ENCODE data around the gene AJUBA.

Gene AJUBA

DNA sequence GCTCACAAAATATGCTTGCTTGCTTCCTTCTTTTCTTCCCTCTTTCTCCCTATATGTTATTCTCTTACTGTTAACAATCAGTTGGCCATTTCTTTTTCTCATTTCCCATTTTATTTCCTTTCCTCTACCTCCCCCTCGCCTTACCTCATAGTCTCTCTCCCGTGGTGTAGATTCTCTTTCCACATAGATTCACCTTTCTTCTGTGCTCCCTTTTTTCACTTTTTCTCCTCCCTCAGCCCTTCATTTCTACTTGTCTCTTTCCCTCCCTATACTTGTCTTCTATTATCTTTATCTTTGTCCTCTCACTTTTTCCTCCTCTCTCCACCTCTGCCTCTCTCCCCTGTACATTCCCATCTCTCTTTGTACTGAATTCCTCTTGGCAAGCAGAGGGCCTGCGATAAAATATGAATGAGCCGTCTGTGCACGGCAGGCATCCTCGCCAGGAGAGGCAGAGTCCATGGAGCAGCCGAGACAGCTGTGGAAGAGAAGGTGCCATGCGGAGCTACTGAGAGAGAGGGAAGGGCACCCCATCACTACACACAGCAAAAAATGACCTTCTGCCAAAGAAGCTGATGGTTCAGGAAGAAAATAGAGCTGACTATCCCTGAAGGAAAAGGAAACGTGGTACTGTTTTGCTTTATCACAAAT is 15.4 kb upstream of the AJUBA start:
- no peak overlapping the region for H3K4me3 ChIP-seq
- DNase-seq (ENCODE audit: low spot score in 2 of 2): no peak
- no peaks in the 10 kb centered on the region for H3K36me3 ChIP-seq (replicated peaks)
- in situ Hi-C loops (cut with MboI; ENCODE audit: low sequenced_read_pairs): no loop called here
- H3K4me1 ChIP-seq: peaks cover 23% of the 10 kb centered on the region
- no peaks in the 10 kb centered on the region for H3K9me3 ChIP-seq
- H3K27me3 ChIP-seq (ENCODE audit: low read depth): no peaks in the 10 kb centered on the region

DNA sequence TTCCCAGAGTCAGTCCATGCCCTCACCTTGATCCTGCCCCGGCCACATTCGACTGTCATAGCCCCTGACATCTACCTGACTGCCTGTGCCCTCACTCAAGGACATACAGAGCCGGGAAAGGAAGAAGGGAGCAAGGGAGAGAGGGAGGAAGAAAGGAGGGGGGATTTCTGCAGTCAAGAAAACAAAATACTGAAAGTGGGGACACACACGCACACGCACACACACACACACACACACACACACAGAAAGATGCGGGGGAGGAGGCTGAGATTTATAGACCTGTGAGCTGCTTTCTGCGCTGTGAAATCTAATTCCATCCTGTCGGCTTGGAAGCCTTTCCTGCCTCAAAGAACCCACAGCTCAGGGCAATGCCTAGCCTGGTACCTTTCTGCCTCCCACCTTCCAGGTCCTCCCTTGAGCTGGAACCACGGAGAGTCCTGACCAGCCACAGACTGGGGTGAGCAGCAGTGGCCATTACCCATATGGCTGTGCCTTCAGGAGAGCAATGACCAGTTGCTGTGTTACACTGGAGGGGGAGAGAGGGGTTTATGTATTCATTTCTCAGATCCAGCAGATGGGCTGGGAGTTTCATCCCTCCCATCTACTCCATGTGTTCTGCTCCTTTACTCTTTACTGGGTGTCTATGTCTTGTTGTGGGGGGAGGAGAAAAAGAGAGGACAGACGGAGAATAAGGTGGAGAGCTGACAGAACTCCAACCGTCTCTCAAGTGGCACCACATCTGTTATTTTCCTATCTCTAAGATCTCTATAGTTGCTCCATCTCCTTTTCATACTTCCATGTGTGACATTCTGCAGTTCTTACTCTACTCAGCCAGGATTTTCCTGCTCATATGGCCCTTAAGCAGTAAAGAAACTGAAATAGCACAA is 14.7 kb upstream of the AJUBA start:
- no peak overlapping the region for H3K4me3 ChIP-seq
- H3K4me1 ChIP-seq: peaks cover 26% of the 10 kb centered on the region
- no peaks in the 10 kb centered on the region for H3K36me3 ChIP-seq (replicated peaks)
- H3K9me3 ChIP-seq: no peaks in the 10 kb centered on the region; the same call in 1 of the 2 replicates
- in situ Hi-C loops (cut with MboI; ENCODE audit: low sequenced_read_pairs): no loop called here
- H3K27me3 ChIP-seq (ENCODE audit: low read depth): no peaks in the 10 kb centered on the region
- DNase-seq (ENCODE audit: low spot score in 2 of 2): no peak

DNA sequence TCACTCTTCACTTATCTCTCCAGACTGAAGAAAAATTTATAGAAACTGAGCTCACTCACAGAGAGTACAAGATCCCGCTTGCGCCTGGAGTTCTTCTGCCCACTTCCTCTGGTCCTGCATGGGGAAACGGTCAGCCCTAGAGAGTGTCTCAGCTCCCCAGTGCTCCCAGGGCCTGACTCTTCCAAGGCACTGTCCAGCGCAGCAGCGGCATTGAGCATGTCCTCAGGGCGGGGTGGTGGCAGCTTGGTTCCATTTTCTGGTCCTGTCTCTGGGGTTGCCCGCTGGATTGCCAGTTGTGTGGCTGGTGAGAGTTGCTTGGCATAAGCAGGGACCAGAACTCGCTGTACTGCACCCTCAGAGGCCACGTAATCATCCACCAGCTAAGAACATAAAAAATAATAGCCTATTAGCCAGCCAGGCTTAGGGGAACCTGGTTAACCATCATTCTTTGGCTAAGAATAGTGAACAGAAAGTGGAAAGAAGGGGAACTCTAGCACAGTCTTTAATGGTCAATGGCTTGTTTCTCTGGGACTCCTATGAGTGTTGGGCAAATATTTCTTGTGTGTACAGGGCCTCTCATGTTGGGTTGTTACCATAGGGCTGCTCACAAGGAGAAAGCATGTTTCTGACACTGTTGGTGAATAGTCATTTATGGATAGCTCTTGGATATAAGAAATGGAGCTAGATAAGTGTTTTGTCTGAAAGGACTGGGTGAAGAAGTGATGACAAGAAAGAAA is 13.7 kb upstream of the AJUBA start:
- in situ Hi-C loops (cut with MboI; ENCODE audit: low sequenced_read_pairs): no loop called here
- Histone ChIP-seq H3K4me1 (peaks cover 26% of the 10 kb centered on the region), H3K27me3 (ENCODE audit: low read depth) (no peaks in the 10 kb centered on the region), H3K9me3 (no peaks in the 10 kb centered on the region; the same call in 1 of the 2 replicates), H3K36me3 (replicated peaks) (no peaks in the 10 kb centered on the region), H3K4me3 (no peak overlapping the region)
- DNase-seq (ENCODE audit: low spot score in 2 of 2): no peak

DNA sequence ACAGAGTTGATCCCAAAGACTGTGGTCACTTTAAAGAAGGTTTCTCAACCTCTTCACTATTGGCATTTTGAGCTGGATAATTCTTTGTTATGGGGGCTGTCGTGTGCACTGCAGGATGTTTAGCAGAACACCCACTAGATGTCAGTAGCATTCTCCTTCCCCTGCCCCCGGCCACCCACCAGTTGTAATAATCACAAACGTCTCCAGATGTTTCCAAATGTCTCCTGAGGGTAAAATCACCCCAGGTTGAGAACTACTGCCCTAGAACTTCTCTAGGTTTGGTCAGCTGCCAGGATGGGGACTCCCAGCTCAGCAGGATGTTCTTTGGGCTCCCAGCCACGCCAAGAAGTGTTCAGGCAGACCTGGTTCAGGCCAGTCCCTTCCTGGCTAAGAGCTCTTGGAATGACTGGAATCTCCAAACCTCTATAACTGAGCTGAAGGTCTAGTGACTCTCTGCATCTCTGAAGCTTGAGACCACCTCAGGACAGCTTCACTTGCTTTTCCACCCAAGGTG is 12.5 kb upstream of the AJUBA start:
- no peak overlapping the region for H3K4me3 ChIP-seq
- peak; percentile 64 to 70 for DNase-seq (ENCODE audit: low spot score in 2 of 2)
- peaks cover 3% of the 10 kb centered on the region for H3K36me3 ChIP-seq (replicated peaks)
- no peaks in the 10 kb centered on the region for H3K27me3 ChIP-seq (ENCODE audit: low read depth)
- in situ Hi-C loops (cut with MboI; ENCODE audit: low sequenced_read_pairs): no loop called here
- H3K9me3 ChIP-seq: no peaks in the 10 kb centered on the region; the same call in 1 of the 2 replicates
- H3K4me1 ChIP-seq: peaks cover 26% of the 10 kb centered on the region

DNA sequence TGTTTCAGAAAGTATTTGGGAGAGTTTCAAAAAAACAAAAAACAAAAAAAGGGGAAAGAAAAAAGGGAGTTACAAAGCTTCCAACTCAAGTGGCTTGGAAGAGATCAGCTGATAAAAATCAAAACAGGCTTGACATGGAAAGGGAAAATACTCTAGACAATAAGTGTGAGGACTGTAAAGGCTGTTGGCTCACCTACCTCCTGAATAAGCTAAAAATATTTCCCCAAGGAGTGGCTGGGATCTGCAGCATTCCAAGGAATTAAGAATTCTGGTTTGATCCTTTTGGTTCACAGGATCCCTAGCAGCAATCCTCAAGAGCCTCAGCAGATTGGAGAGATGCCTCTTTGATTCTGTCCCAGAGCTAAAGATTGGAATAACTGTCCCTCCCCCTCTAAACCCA is 11.2 kb upstream of the AJUBA start:
- Histone ChIP-seq H3K27me3 (ENCODE audit: low read depth) (no peaks in the 10 kb centered on the region), H3K9me3 (no peaks in the 10 kb centered on the region; the same call in 1 of the 2 replicates), H3K4me3 (no peak overlapping the region), H3K36me3 (replicated peaks) (peaks cover 6% of the 10 kb centered on the region), H3K4me1 (peaks cover 26% of the 10 kb centered on the region)
- in situ Hi-C loops (cut with MboI; ENCODE audit: low sequenced_read_pairs): no loop called here
- DNase-seq (ENCODE audit: low spot score in 2 of 2): peak; percentile 31 to 74

DNA sequence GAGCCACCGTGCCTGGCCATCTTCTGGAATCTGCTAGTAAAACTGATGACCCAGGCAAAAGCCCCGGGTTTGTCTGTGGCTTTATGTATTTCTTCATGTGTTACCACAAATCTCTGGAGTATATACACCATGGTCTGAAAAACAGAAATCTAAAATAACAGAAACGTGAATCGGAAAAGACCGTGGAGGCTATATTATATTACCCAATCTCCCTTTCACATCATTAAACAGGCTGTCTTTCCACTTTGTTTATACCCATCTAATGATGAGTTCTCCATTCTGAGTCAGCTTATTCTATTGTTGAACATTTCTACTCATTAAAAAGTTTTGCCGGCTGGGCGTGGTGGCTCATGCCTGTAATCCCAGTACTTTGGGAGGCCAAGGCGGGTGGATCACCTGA is 9.5 kb upstream of the AJUBA start:
- in situ Hi-C loops (cut with MboI; ENCODE audit: low sequenced_read_pairs): no loop called here
- peaks cover 26% of the 10 kb centered on the region for H3K4me1 ChIP-seq
- no peak for DNase-seq (ENCODE audit: low spot score in 2 of 2)
- H3K4me3 ChIP-seq: no peak overlapping the region
- H3K9me3 ChIP-seq: no peaks in the 10 kb centered on the region; the same call in 1 of the 2 replicates
- no peaks in the 10 kb centered on the region for H3K27me3 ChIP-seq (ENCODE audit: low read depth)
- H3K36me3 ChIP-seq (replicated peaks): peaks cover 6% of the 10 kb centered on the region

DNA sequence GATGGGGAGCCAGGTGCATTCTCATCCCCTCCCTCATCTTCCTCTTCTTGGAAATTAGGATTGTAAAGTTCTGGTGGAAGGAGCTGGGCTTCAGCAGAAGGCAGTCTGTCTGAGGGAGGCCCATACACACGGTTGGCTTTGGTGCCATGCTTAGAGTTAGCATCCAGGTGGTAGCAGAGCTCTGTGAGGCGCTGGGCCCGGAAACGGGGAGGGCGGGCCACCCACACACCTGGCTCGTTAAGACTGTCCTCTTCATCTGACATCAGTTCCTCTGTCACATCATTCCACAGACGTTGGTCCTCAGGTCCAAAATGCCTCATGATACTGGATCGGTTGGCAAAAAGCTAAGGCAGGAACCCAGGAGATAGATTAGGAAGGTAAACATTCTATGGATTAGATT is 4.9 kb upstream of the AJUBA start:
- Histone ChIP-seq H3K36me3 (replicated peaks) (peaks cover 6% of the 10 kb centered on the region), H3K9me3 (no peaks in the 10 kb centered on the region; the same call in 1 of the 2 replicates), H3K4me3 (no peak overlapping the region), H3K4me1 (0 out of 2 replicates have a peak, but pooled peaks cover 3% of the 10 kb centered on the region), H3K27me3 (ENCODE audit: low read depth) (no peaks in the 10 kb centered on the region)
- no peak for DNase-seq (ENCODE audit: low spot score in 2 of 2)
- in situ Hi-C loops (cut with MboI; ENCODE audit: low sequenced_read_pairs): no loop called here

DNA sequence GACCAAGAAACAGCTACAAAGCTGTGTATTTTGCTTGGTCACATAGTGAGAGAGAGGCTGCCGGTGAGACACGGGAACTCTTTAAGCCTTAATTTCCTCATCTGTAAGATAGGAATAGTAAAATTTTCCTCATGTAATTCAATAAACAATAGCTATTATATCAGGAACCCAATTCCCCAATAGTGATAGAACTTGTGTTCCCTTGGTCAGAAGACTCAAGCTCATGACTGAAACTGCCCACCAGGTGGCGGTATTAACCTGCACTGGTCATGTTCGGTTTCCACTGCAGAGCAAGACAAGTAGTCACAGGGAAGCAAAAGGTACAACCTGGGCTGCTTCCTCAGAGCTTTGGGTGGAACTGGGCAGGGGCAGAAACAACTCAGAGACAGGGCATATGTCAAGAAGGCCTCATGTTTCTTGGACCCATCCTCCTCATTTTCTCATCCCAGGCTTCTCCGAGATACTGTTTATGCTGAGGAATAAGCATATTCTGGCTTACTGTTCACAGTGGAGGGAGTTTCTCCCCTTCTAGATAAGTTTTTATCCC is 4.2 kb upstream of the AJUBA start:
- H3K4me3 ChIP-seq: no peak overlapping the region
- no peaks in the 10 kb centered on the region for H3K27me3 ChIP-seq (ENCODE audit: low read depth)
- H3K36me3 ChIP-seq (replicated peaks): peaks cover 6% of the 10 kb centered on the region
- 0 out of 2 replicates have a peak, but pooled peaks cover 3% of the 10 kb centered on the region for H3K4me1 ChIP-seq
- in situ Hi-C loops (cut with MboI; ENCODE audit: low sequenced_read_pairs): no loop called here
- H3K9me3 ChIP-seq: no peaks in the 10 kb centered on the region
- DNase-seq (ENCODE audit: low spot score in 2 of 2): peak; percentile 86 to 92

DNA sequence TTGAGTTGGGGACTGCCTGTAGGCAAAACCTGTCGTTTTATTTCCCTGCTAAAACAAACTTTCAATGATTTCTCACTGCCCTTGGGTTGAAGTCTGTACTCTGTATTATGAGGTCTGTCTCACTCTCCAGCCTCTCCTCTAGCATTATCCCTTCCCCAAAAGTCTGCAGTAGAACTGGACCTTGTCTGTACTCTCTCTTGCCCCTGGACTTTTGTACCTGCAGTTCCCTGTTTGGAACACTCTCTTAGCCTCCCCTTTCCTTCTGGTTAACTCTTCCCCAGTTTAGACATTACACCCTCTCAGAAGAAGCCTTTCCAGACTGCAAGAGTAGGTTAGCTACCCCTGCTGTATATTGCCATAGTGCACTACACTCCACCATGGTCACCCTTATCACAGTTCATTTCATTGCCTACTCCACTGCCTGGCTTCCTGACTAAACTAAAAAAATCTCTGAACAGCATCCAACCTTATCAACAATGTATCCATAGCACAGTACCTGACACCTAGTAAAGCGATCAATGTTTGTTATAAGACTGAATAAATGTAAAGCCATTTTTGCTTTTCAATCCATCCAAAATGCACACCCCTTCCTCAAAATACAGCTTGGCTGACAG is 3.6 kb upstream of the AJUBA start:
- in situ Hi-C loops (cut with MboI; ENCODE audit: low sequenced_read_pairs): no loop called here
- Histone ChIP-seq H3K4me1 (0 out of 2 replicates have a peak, but pooled peaks cover 3% of the 10 kb centered on the region), H3K9me3 (no peaks in the 10 kb centered on the region), H3K36me3 (replicated peaks) (peaks cover 8% of the 10 kb centered on the region), H3K4me3 (no peak overlapping the region), H3K27me3 (ENCODE audit: low read depth) (no peaks in the 10 kb centered on the region)
- DNase-seq (ENCODE audit: low spot score in 2 of 2): no peak

DNA sequence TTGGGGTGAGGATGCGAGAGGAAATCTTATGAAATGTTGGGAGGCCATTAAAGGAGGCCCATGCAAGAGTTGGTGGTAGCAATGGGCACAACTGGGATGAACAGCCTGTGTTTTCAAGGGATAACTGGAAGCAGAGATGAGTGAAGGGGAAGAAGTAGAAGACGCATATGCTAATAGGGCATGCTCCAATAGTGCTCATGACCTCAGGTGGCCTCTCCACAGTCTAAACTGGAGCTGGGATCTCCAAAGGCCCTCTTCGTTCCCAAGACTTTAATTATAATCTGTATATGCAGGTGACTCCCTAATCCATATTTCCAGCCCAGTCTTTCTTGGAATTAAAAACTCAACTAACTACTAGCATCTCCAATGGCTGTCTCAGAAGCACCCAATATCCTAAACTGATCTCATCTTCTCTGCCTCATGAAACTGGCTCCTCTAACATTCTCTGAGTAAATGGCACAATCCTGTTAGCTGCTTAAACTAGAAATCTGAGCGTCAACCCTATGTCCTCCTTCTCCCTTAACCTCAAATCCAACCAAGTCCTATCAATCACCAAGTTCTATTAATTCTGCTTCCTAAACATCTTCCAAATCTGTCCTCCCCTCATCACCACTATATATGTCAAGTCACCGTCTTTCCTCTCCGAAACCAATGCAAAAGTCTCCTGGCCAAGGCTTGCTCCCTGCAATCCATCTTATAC is 2.8 kb upstream of the AJUBA start:
- Histone ChIP-seq H3K4me1 (peaks cover 5% of the 10 kb centered on the region), H3K36me3 (replicated peaks) (peaks cover 8% of the 10 kb centered on the region), H3K27me3 (ENCODE audit: low read depth) (no peaks in the 10 kb centered on the region), H3K4me3 (no peak overlapping the region), H3K9me3 (no peaks in the 10 kb centered on the region)
- DNase-seq (ENCODE audit: low spot score in 2 of 2): no peak
- in situ Hi-C loops (cut with MboI; ENCODE audit: low sequenced_read_pairs): no loop called here

DNA sequence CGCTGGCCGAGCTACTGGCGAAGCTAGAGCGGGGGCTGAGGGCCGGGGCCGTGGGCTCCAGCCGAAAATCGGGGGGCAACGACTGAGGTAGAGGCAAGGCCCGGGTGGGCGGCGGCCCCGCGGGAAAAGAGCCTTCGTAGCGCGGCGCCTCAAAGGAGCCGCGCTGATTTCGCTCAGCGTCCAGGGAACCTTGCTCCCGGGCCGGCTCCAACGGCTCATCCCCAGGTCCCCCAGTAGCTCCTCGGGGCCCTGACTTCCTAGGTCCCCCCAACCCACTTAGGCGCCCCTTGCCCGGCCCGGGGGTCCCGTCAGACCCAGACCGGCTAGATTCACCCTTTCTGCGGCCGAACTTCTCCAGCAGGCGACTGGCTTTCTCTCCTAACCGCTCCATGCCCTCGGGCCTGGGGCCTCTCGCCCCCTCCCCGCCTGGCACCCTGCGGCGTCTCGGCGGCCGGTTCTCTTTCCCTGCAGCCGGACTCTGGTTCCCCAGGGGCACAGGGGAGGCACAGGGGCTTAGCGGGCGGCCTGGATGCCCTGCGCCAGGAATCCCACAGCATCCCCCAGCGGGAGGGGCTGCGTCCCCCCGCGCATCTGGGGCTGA is 375 bp downstream of the AJUBA start:
- no peaks in the 10 kb centered on the region for H3K27me3 ChIP-seq (ENCODE audit: low read depth)
- H3K9me3 ChIP-seq: no peaks in the 10 kb centered on the region
- peak overlapping the region; percentile 82 for H3K4me3 ChIP-seq
- in situ Hi-C loops (cut with MboI; ENCODE audit: low sequenced_read_pairs): no loop called here
- peaks cover 35% of the 10 kb centered on the region for H3K4me1 ChIP-seq
- DNase-seq (ENCODE audit: low spot score in 2 of 2): no peak
- peaks cover 17% of the 10 kb centered on the region for H3K36me3 ChIP-seq (replicated peaks)

DNA sequence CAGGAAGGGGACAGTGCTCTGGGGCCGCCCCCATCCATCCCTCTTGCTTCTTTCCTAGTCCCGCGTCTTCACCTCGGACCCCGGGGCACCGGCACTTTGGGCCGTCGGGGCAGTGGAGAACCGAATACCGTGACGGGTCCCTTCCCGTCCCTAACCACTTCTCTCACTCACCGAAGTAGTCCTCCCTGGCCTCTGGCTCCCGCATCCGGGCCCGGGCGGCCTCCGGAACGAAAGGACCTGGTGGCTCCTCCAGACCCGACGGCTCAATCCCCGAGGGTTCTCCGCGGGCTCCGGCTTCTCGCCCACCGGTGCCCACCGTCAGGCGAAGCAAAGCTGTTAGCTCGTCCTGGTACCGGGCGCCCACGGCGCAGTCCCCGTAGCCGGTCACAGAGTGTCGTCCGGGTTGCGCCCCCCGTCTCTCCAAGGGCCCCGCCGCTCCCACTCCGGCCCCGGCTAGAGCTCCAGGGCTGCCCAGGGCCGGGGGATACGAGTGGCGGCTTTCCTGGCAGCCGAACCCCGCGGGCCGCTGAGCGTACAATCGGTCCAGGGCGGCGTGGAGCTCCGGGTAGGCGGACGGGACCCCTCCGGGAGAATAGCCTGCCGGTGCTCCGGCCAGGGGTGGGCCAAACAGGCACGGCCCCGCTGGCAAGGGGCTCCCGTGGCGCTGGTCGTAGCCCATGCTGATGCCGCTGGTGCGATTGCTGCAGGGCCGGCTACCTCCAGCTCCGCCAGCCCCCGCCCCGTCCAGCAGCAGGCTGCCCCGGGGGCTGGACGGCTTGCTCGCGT is 1.1 kb downstream of the AJUBA start:
- peaks cover 42% of the 10 kb centered on the region for H3K4me1 ChIP-seq

More for the DNA sequence above, 1.1 kb downstream of the AJUBA start:
- Histone ChIP-seq H3K4me3 (peak overlapping the region; percentile 82), H3K27me3 (ENCODE audit: low read depth) (no peaks in the 10 kb centered on the region), H3K9me3 (no peaks in the 10 kb centered on the region), H3K36me3 (replicated peaks) (peaks cover 24% of the 10 kb centered on the region)
- peak in 1 of 2 experiments; percentile 48 for DNase-seq (ENCODE audit: low spot score in 2 of 2)
- in situ Hi-C loops (cut with MboI; ENCODE audit: low sequenced_read_pairs): no loop called here
